Caco-2 (cell line): ENCODE results near the gene C6orf89. TPM values are rescaled to one million over a fixed set of nuclear protein-coding genes. Genes with fewer than 3 reads are reported as not detected.
"Not testable (repeated sequence)": the region's sequence is repeated elsewhere in the genome, so short reads cannot be mapped to it uniquely, and the experiment has no call there.

Source experiments
- BruUV-seq: library from RNA; stranded (reverse); fragments of 400-500 nt; replicated peaks from 2 replicates; lab custom pipeline; 2021; lab: Mats Ljungman, UMichigan
- CTCF ChIA-PET: fragments of 300-600 bp; sonication (Branson Sonifier 250); formaldehyde crosslinking; loops from one replicate; lab custom pipeline; 2022; ENCODE audit warnings: antibody characterized with exemption; lab: Charles Lee
- POLR2A ChIA-PET: fragments of 300-600 bp; sonication (Branson Sonifier 250); formaldehyde crosslinking; loops from one replicate; lab custom pipeline; 2022; ENCODE audit warnings: antibody characterized with exemption; lab: Charles Lee
- DNase-seq, 2 experiments: peaks; one replicate each; pipeline versions ENCODE4 v3.0.0 to v3.0.0-alpha.2; 2020 to 2022
- H3K27me3 ChIP-seq: replicated peaks from 2 replicates; pipeline ENCODE4 v1.6.0; 2011; ENCODE audit warnings: low read length; ENCODE audit not compliant: control insufficient read depth, insufficient read depth
- H3K36me3 ChIP-seq: 2 replicates; pipeline ENCODE4 v1.5.1; 2011; ENCODE audit warnings: low read length; ENCODE audit not compliant: control insufficient read depth, insufficient read depth
- H3K4me1 ChIP-seq: fragments of 250-450 bp; sonication (Bioruptor Pico); 2 replicates; pipeline ENCODE4 v1.5.1; 2020; ENCODE audit warnings: mild to moderate bottlenecking
- H3K4me3 ChIP-seq: 2 replicates; pipeline ENCODE4 v1.5.1; 2011; ENCODE audit warnings: low read depth, mild to moderate bottlenecking, control low read depth, low read length
- H3K9me3 ChIP-seq: fragments of 250-450 bp; sonication (Bioruptor Pico); 2 replicates; pipeline ENCODE4 v1.5.1; 2020; ENCODE audit warnings: mild to moderate bottlenecking, moderate library complexity
- H3K27ac Mint-ChIP-seq: one replicate; pipeline ENCODE4 v1.8.0; 2022; ENCODE audit warnings: mixed read lengths; ENCODE audit not compliant: unreplicated experiment
- H3K27me3 Mint-ChIP-seq: one replicate; pipeline ENCODE4 v1.8.0; 2022; ENCODE audit warnings: mixed read lengths; ENCODE audit not compliant: insufficient read depth, unreplicated experiment
- H3K36me3 Mint-ChIP-seq: one replicate; pipeline ENCODE4 v1.8.0; 2022; ENCODE audit warnings: mild to moderate bottlenecking, mixed read lengths; ENCODE audit not compliant: insufficient read depth, unreplicated experiment
- H3K4me1 Mint-ChIP-seq: one replicate; pipeline ENCODE4 v1.8.0; 2022; ENCODE audit warnings: low read depth, mixed read lengths; ENCODE audit not compliant: unreplicated experiment
- H3K4me3 Mint-ChIP-seq: one replicate; pipeline ENCODE4 v1.8.0; 2022; ENCODE audit warnings: mild to moderate bottlenecking, moderate library complexity, mixed read lengths; ENCODE audit not compliant: unreplicated experiment
- H3K9me3 Mint-ChIP-seq: one replicate; pipeline ENCODE4 v1.8.0; 2022; ENCODE audit warnings: mixed read lengths; ENCODE audit not compliant: unreplicated experiment
- intact Hi-C: fragments of 100-400 bp; cut with micrococcal nuclease; formaldehyde crosslinking; loops from one replicate; pipeline ENCODE4 v1.10.0; 2022; ENCODE audit not compliant: unreplicated experiment
- total RNA-seq: library from RNA; stranded (reverse); gene quantifications from 2 replicates; pipeline ENCODE4 v1.2.3, GENCODE V29; 2022
- TF ChIP-seq, protein P1 (sequence below), 2 experiments: fragments of 200-600 bp in 1 of 2; IDR thresholded peaks; 1 replicate in 1 of 2; 2 replicates in 1 of 2; pipeline versions ENCODE4 v1.5.1 to v1.8.0; 2011 to 2022; ENCODE audit warnings: antibody characterized with exemption in 1 of 2, control low read depth in 1 of 2, inconsistent platforms in 1 of 2, low read depth in 1 of 2, low read length in 1 of 2, mild to moderate bottlenecking in 1 of 2, moderate library complexity in 1 of 2; ENCODE audit not compliant: insufficient read depth in 1 of 2, severe bottlenecking in 1 of 2, unreplicated experiment in 1 of 2

C6orf89 gene
- total RNA-seq, 1 experiment from 2014 or later, result 24.4 TPM

- TF ChIP-seq, protein P1, sequence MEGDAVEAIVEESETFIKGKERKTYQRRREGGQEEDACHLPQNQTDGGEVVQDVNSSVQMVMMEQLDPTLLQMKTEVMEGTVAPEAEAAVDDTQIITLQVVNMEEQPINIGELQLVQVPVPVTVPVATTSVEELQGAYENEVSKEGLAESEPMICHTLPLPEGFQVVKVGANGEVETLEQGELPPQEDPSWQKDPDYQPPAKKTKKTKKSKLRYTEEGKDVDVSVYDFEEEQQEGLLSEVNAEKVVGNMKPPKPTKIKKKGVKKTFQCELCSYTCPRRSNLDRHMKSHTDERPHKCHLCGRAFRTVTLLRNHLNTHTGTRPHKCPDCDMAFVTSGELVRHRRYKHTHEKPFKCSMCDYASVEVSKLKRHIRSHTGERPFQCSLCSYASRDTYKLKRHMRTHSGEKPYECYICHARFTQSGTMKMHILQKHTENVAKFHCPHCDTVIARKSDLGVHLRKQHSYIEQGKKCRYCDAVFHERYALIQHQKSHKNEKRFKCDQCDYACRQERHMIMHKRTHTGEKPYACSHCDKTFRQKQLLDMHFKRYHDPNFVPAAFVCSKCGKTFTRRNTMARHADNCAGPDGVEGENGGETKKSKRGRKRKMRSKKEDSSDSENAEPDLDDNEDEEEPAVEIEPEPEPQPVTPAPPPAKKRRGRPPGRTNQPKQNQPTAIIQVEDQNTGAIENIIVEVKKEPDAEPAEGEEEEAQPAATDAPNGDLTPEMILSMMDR (IDR thresholded peaks at IDR 0.05; ENCODE audit: insufficient read depth in 1 of 2, low read depth in 1 of 2, low read length in 1 of 2, severe bottlenecking in 1 of 2, unreplicated experiment in 1 of 2), result no peak
- no TSS peak for BruUV-seq
- no peak overlapping the region for H3K4me3 ChIP-seq
- intact Hi-C loops, result loop anchor here (1.0 kb wide), 1 partner anchor 27 kb away; no protein-coding TSS in a partner anchor
- no peaks in the 10 kb centered on the region for H3K27me3 Mint-ChIP-seq
- ChIA-PET CTCF (interaction anchor here (1.2 kb wide), 1 partner anchor 81 kb away, joined by 3 read pairs; no protein-coding TSS in a partner anchor), POLR2A (no interaction called here)
- no peak overlapping the region for H3K4me3 Mint-ChIP-seq
- H3K27ac Mint-ChIP-seq, result no peak overlapping the region
- H3K27me3 ChIP-seq, result no peaks in the 10 kb centered on the region
- no peaks in the 10 kb centered on the region for H3K9me3 ChIP-seq
- no peaks in the 10 kb centered on the region for H3K4me1 ChIP-seq
- H3K9me3 Mint-ChIP-seq, result peaks cover 9% of the 10 kb centered on the region
- DNase-seq, result no peak
- H3K4me1 Mint-ChIP-seq, result no peaks in the 10 kb centered on the region
- H3K36me3 Mint-ChIP-seq, result no peaks in the 10 kb centered on the region
- no peaks in the 10 kb centered on the region for H3K36me3 ChIP-seq
These were observed 52.1 kb downstream of the C6orf89 start for GRCh38 chr6:36937896-36938295.

- peaks cover 9% of the 10 kb centered on the region for H3K9me3 Mint-ChIP-seq
- TF ChIP-seq, protein P1 (IDR thresholded peaks at IDR 0.05; ENCODE audit: insufficient read depth in 1 of 2, low read depth in 1 of 2, low read length in 1 of 2, severe bottlenecking in 1 of 2, unreplicated experiment in 1 of 2), result no peak
- CTCF ChIA-PET, result no interaction called here
These were observed 52.8 kb downstream of the C6orf89 start for GRCh38 chr6:36938536-36938935.

GRCh38 chr6:36939005-36939404 lies 53.3 kb downstream of the C6orf89 start:
- POLR2A ChIA-PET, DNase-seq, H3K4me1 Mint-ChIP-seq, H3K36me3 ChIP-seq, H3K27me3 ChIP-seq, H3K36me3 Mint-ChIP-seq, H3K4me3 Mint-ChIP-seq, H3K27ac Mint-ChIP-seq, H3K4me3 ChIP-seq, CTCF ChIA-PET, intact Hi-C loops, H3K9me3 Mint-ChIP-seq, H3K27me3 Mint-ChIP-seq, H3K4me1 ChIP-seq, BruUV-seq, H3K9me3 ChIP-seq: not testable (repeated sequence)

More at GRCh38 chr6:36938536-36938935, 52.8 kb downstream of the C6orf89 start:
- Histone ChIP-seq H3K4me1 (no peaks in the 10 kb centered on the region), H3K27me3 (no peaks in the 10 kb centered on the region), H3K9me3 (no peaks in the 10 kb centered on the region), H3K36me3 (no peaks in the 10 kb centered on the region), H3K4me3 (no peak overlapping the region)
- DNase-seq, result no peak
- Mint-ChIP-seq H3K4me1 (no peaks in the 10 kb centered on the region), H3K27me3 (peaks cover 3% of the 10 kb centered on the region), H3K4me3 (no peak overlapping the region), H3K27ac (no peak overlapping the region), H3K36me3 (no peaks in the 10 kb centered on the region)
- POLR2A ChIA-PET, result no interaction called here
- BruUV-seq, result no TSS peak
- intact Hi-C loops, result no loop called here

DNA sequence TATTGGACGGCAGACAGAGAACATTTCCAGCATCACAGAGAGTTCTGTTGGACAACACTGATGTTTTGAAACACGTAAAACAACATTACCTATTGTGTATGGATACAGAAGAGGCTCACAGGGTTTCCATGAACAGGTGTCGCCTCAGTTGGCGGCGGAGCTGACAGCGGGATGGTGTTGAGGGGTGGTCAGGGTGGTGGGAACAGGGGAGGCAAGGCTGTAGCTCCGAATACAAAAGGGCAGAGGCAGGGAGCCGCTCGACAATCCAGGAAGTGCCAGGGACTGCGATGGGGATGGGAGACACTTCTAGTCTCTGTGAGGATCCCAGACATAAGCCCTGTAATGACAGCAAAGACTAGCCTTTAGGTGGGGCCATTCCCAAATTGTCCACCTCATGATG lies 54.3 kb downstream of the C6orf89 start:
- CTCF ChIA-PET, result no interaction called here

GRCh38 chr6:36941561-36941960 lies 55.8 kb downstream of the C6orf89 start:
- H3K4me3 ChIP-seq, DNase-seq, intact Hi-C loops, H3K4me3 Mint-ChIP-seq, H3K27me3 Mint-ChIP-seq, POLR2A ChIA-PET, H3K36me3 ChIP-seq, H3K4me1 ChIP-seq, CTCF ChIA-PET, BruUV-seq, H3K27me3 ChIP-seq, H3K4me1 Mint-ChIP-seq, H3K27ac Mint-ChIP-seq, H3K9me3 ChIP-seq, H3K36me3 Mint-ChIP-seq: not testable (repeated sequence)
- peaks cover 16% of the 10 kb centered on the region for H3K9me3 Mint-ChIP-seq

More for the DNA sequence above, 54.3 kb downstream of the C6orf89 start:
- H3K4me1 Mint-ChIP-seq, result no peaks in the 10 kb centered on the region
- no peaks in the 10 kb centered on the region for H3K36me3 Mint-ChIP-seq
- intact Hi-C loops, result no loop called here
- H3K9me3 Mint-ChIP-seq, result peaks cover 9% of the 10 kb centered on the region
- Histone ChIP-seq H3K4me1 (no peaks in the 10 kb centered on the region), H3K9me3 (no peaks in the 10 kb centered on the region), H3K4me3 (no peak overlapping the region), H3K36me3 (no peaks in the 10 kb centered on the region), H3K27me3 (no peaks in the 10 kb centered on the region)
- no peak overlapping the region for H3K27ac Mint-ChIP-seq
- POLR2A ChIA-PET, result no interaction called here
- BruUV-seq, result no TSS peak
- TF ChIP-seq, protein P1 (IDR thresholded peaks at IDR 0.05; ENCODE audit: insufficient read depth in 1 of 2, low read depth in 1 of 2, low read length in 1 of 2, severe bottlenecking in 1 of 2, unreplicated experiment in 1 of 2), result no peak
- DNase-seq, result no peak
- peaks cover 3% of the 10 kb centered on the region for H3K27me3 Mint-ChIP-seq
- no peak overlapping the region for H3K4me3 Mint-ChIP-seq
